K562 (cell line): ENCODE data around the gene PRKAG2. TPM values are rescaled to one million over a fixed set of nuclear protein-coding genes. Genes with fewer than 3 reads are reported as not detected.

Source experiments
- ATAC-seq: fragments of 200-7000 bp; cut with Tn5 transposase; 3 replicates; pipeline ENCODE4 v1.9.1; 2020; ENCODE audit warnings: moderate library complexity
- BruUV-seq: library from RNA; stranded (reverse); fragments of 400-500 nt; replicated peaks from 2 replicates; lab custom pipeline; 2021; lab: Mats Ljungman, UMichigan
- CTCF ChIA-PET: fragments of 300-600 bp; formaldehyde crosslinking; extraction: SDS; loops from one replicate; lab custom pipeline; 2021; ENCODE audit warnings: low intra/inter-chr PET ratio; lab: Yijun Ruan, JAX
- POLR2A ChIA-PET: fragments of 300-600, 350-650 bp; sonication (Branson Sonifier 250); formaldehyde crosslinking; extraction: SDS; loops from one replicate; lab custom pipeline; 2021; ENCODE audit warnings: antibody characterized with exemption, inconsistent platforms; lab: Yijun Ruan, JAX
- DNase-seq, 4 experiments: peaks; one replicate each; pipeline versions ENCODE4 v3.0.0 to v3.0.0-alpha.2; 2011 to 2018; ENCODE audit warnings: low spot score in 3 of 4, mixed read lengths in 3 of 4; ENCODE audit errors: extremely low read depth in 1 of 4
- FAIRE-seq: peaks from 2 replicates; lab custom pipeline; 2011; peaks lifted over from hg19 to GRCh38; lab: Jason Lieb, UNC
- H2AFZ ChIP-seq: 2 replicates; pipeline ENCODE4 v1.6.0; 2011; ENCODE audit warnings: low read depth, low read length, control low read depth, inconsistent platforms
- H3K27ac ChIP-seq: fragments of 200-600 bp; 3 replicates; pipeline ENCODE4 v1.8.0; 2011; ENCODE audit warnings: low read depth, mild to moderate bottlenecking, control low read depth, inconsistent platforms, low read length, moderate library complexity, mixed read lengths; ENCODE audit errors: extremely low read depth
- H3K27me3 ChIP-seq, 2 experiments: fragments of 300-600 bp in 1 of 2; 2 replicates in 1 of 2; 3 replicates in 1 of 2; pipeline versions ENCODE4 v1.6.0 to v1.8.0; 2011; ENCODE audit warnings: inconsistent platforms in 2 of 2, low read length in 2 of 2, mild to moderate bottlenecking in 1 of 2, mixed read lengths in 1 of 2, moderate library complexity in 1 of 2; ENCODE audit not compliant: control insufficient read depth in 2 of 2, insufficient read depth in 2 of 2
- H3K36me3 ChIP-seq: fragments of 300-600 bp; 3 replicates; pipeline ENCODE4 v1.8.0; 2011; ENCODE audit warnings: mild to moderate bottlenecking, low read length, inconsistent platforms; ENCODE audit not compliant: control insufficient read depth, insufficient read depth
- H3K4me1 ChIP-seq, 2 experiments: fragments of 200-600 bp in 1 of 2; replicated peaks in 1 of 2; 2 replicates in 1 of 2; 3 replicates in 1 of 2; pipeline versions ENCODE4 v1.5.1 to v1.8.0; 2011; ENCODE audit warnings: inconsistent platforms in 2 of 2, low read length in 2 of 2, mild to moderate bottlenecking in 1 of 2, mixed read lengths in 1 of 2, moderate library complexity in 1 of 2; ENCODE audit not compliant: control insufficient read depth in 2 of 2, insufficient read depth in 2 of 2
- H3K4me2 ChIP-seq: 2 replicates; pipeline ENCODE4 v1.6.1; 2011; ENCODE audit warnings: low read length, control low read depth, inconsistent platforms, mixed read lengths; ENCODE audit not compliant: insufficient read depth
- H3K4me3 ChIP-seq: fragments of 200-600 bp; sonication (generic), shearing (Covaris generic); 2 replicates; pipeline ENCODE4 v1.5.1; 2016; ENCODE audit warnings: control low read depth, inconsistent platforms
- H3K79me2 ChIP-seq: fragments of 200-600 bp; 3 replicates; pipeline ENCODE4 v1.8.0; 2011; ENCODE audit warnings: low read length, inconsistent platforms; ENCODE audit not compliant: control insufficient read depth, insufficient read depth
- H3K9ac ChIP-seq, 2 experiments: 2 replicates each; pipeline versions ENCODE4 v1.6.0 to v1.6.1; 2011; ENCODE audit warnings: low read depth in 2 of 2, low read length in 2 of 2, control low read depth in 1 of 2, inconsistent platforms in 1 of 2, mild to moderate bottlenecking in 1 of 2, mixed read lengths in 1 of 2; ENCODE audit not compliant: insufficient read depth in 1 of 2
- H3K9me1 ChIP-seq: one replicate; pipeline ENCODE4 v1.6.0; 2011; ENCODE audit warnings: inconsistent platforms, mild to moderate bottlenecking, low read length, moderate library complexity; ENCODE audit not compliant: control insufficient read depth, insufficient read depth
- H3K9me3 ChIP-seq: replicated peaks from 2 replicates; pipeline ENCODE4 v1.5.1; 2011; ENCODE audit warnings: low read depth, low read length, inconsistent platforms; ENCODE audit not compliant: control insufficient read depth, insufficient read depth
- H4K20me1 ChIP-seq: replicated peaks from 2 replicates; pipeline ENCODE4 v1.6.1; 2011; ENCODE audit warnings: low read length, inconsistent platforms, mixed read lengths; ENCODE audit not compliant: control insufficient read depth, insufficient read depth
- ELF1 ChIP-seq: fragments of 200-800 bp; sonication (Bioruptor generic); IDR thresholded peaks from 2 replicates; pipeline ENCODE4 v1.6.1; 2016; ENCODE audit warnings: missing genetic modification characterization, missing compliant biosample characterization
- NR2C2 ChIP-seq, 2 experiments: fragments of 200-800 bp in 1 of 2; sonication (Bioruptor generic) in 1 of 2; sonication (generic) in 1 of 2; formaldehyde crosslinking in 1 of 2; IDR thresholded peaks; 2 replicates each; pipeline versions ENCODE4 v1.6.1 to v1.8.0; 2016 to 2022; ENCODE audit warnings: mild to moderate bottlenecking in 1 of 2, missing compliant biosample characterization in 1 of 2, missing genetic modification characterization in 1 of 2, missing genetic modification reagents in 1 of 2
- SP2 ChIP-seq: IDR thresholded peaks from 2 replicates; pipeline ENCODE4 v1.6.1; 2011; ENCODE audit warnings: mild to moderate bottlenecking, low read depth, low read length, moderate library complexity; ENCODE audit not compliant: poor library complexity, severe bottlenecking; ENCODE audit errors: extremely low read depth
- ZBTB8A ChIP-seq: fragments of 450-650 bp; IDR thresholded peaks from 2 replicates; pipeline ENCODE4 v1.6.1; 2018; ENCODE audit warnings: mild to moderate bottlenecking, moderate library complexity; ENCODE audit not compliant: partially characterized antibody
- ZNF146 ChIP-seq: IDR thresholded peaks from one replicate; pipeline ENCODE4 v1.6.1; 2018; ENCODE audit warnings: missing compliant biosample characterization; ENCODE audit not compliant: unreplicated experiment
- WGBS: fragments of 100-300 bp; shearing (Covaris generic); methylation state at CpG from one replicate; pipeline ENCODE4 v1.1.6; 2016; ENCODE audit warnings: low coverage, mixed read lengths; ENCODE audit not compliant: insufficient coverage; ENCODE audit errors: missing lambda C conversion rate; 5-methylcytosine and 5-hydroxymethylcytosine counted together
- in situ Hi-C: fragments of 300-500 bp; cut with MboI; formaldehyde crosslinking; loops from 4 replicates; pipeline ENCODE4 v1.15.0; 2018; ENCODE audit warnings: inconsistent platforms, mixed read lengths
- intact Hi-C: fragments of 100-400 bp; cut with micrococcal nuclease; formaldehyde crosslinking; loops from 2 replicates; pipeline ENCODE4 v1.14.2; 2022
- polyA plus RNA-seq, 8 experiments: library from polyadenylated mRNA; depleted of rRNA in 4 of 8; stranded (reverse) in 5 of 8; unstranded in 3 of 8; fragments of >200 nt; fragmentation: Nextera tagmentation in 2 of 8; fragmentation: Illumina TruSeq in 1 of 8; extraction: Ambion mirVana in 2 of 8; extraction: Trizol in 1 of 8; gene quantifications; 2 replicates each; pipeline versions ENCODE4 v1.2.1 to v1.2.3, GENCODE V29; 2011 to 2014; ENCODE audit warnings: inconsistent platforms in 1 of 8, missing spikeins in 1 of 8
- total RNA-seq, 7 experiments: library from RNA; depleted of rRNA in 6 of 7; stranded (reverse); fragments of >200 nt in 6 of 7; fragmentation: Illumina TruSeq in 2 of 7; extraction: Trizol in 2 of 7; gene quantifications; 2 replicates each; pipeline versions ENCODE4 v1.2.1 to v1.2.3, GENCODE V29; 2011 to 2021; ENCODE audit warnings: low replicate concordance in 1 of 7
- TF ChIP-seq, protein P1 (sequence below): sonication (generic); formaldehyde crosslinking; IDR thresholded peaks from 2 replicates; pipeline ENCODE4 v1.8.0; 2023; ENCODE audit warnings: mild to moderate bottlenecking, missing genetic modification reagents
- TF ChIP-seq, protein P2 (sequence below): fragments of 450-650 bp; IDR thresholded peaks from 2 replicates; pipeline ENCODE4 v1.6.1; 2018; ENCODE audit warnings: mild to moderate bottlenecking, low read depth; ENCODE audit not compliant: partially characterized antibody
- TF ChIP-seq, protein P3 (sequence below): fragments of 250-450 bp; sonication (Bioruptor Pico); IDR thresholded peaks from 2 replicates; pipeline ENCODE4 v1.8.0; 2022; ENCODE audit warnings: inconsistent platforms, mild to moderate bottlenecking, moderate library complexity, borderline replicate concordance
- TF ChIP-seq, protein P4 (sequence below): IDR thresholded peaks from 2 replicates; pipeline ENCODE4 v1.6.1; 2011; ENCODE audit warnings: borderline replicate concordance, low read depth, mild to moderate bottlenecking, moderate library complexity, low read length; ENCODE audit not compliant: insufficient read depth, poor library complexity, severe bottlenecking

Gene PRKAG2
- total and polyA plus RNA-seq, 9 of the 15 experiments (the other 6 are each of a cell fraction or from before 2014, with no cell fraction given): 0.99 to 5.6 (median 3.3) TPM

DNA sequence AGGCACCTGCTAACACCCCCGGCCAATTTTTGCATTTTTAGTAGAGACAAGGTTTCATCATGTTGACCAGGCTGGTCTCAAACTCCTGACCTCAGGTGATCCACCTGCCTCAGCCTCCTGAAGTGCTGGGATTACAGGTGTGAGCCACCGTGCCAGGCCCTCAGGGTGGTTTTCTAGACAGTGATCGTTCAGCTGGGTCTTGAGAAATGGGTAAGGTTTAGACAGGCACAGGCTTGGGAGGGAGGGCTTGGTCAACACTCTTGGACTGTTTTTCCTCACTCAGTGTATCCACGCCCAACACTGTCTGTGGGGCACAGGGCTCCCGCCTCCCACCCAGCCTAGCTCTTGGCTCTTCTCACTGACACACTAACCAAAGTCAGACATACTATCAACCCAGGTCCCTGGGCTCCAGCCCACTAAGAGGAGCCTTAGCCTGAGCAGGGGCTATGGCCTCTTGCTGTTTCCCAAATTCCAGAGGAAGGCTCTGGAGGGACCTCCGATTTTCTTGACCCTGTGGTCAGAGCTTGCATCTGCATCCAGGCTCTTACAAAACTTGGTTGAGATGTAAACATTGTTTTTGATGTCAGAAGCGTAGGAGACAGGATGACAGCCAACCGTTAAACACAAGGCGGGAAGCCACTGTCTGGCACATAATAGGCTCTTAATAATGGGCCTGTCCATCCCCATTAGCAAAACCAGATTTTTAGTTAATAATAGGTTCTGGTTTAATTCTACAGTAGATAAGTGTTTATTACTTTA, 143.9 kb downstream of the PRKAG2 start:
- ChIA-PET POLR2A (no interaction called here), CTCF (no interaction called here)
- no peak overlapping the region for H3K9ac ChIP-seq
- DNase-seq (no peak), ATAC-seq (no peak), FAIRE-seq (no peak)
- H3K36me3 ChIP-seq: no peaks in the 10 kb centered on the region
- H3K27me3 ChIP-seq: peaks cover 48 to 80% of the 10 kb centered on the region in 2 experiments
- no peak overlapping the region for H3K4me2 ChIP-seq
- intact Hi-C loops: no loop called here
- no peak overlapping the region for H2AFZ ChIP-seq
- in situ Hi-C loops: no loop called here
- H4K20me1 ChIP-seq: no peaks in the 10 kb centered on the region; the same call in none of the 2 replicates
- H3K9me3 ChIP-seq: no peaks in the 10 kb centered on the region
- no peaks in the 10 kb centered on the region for H3K9me1 ChIP-seq
- 1% methylated on average over 9 of the region's 9 CpGs for WGBS
- H3K79me2 ChIP-seq: no peaks in the 10 kb centered on the region
- no peak overlapping the region for H3K4me3 ChIP-seq
- H3K27ac ChIP-seq: no peak overlapping the region
- BruUV-seq: no TSS peak
- H3K4me1 ChIP-seq: peaks cover 0 to 8% of the 10 kb centered on the region in 2 experiments; a peak in 2 of 5 replicates
- TF ChIP-seq, protein P1, sequence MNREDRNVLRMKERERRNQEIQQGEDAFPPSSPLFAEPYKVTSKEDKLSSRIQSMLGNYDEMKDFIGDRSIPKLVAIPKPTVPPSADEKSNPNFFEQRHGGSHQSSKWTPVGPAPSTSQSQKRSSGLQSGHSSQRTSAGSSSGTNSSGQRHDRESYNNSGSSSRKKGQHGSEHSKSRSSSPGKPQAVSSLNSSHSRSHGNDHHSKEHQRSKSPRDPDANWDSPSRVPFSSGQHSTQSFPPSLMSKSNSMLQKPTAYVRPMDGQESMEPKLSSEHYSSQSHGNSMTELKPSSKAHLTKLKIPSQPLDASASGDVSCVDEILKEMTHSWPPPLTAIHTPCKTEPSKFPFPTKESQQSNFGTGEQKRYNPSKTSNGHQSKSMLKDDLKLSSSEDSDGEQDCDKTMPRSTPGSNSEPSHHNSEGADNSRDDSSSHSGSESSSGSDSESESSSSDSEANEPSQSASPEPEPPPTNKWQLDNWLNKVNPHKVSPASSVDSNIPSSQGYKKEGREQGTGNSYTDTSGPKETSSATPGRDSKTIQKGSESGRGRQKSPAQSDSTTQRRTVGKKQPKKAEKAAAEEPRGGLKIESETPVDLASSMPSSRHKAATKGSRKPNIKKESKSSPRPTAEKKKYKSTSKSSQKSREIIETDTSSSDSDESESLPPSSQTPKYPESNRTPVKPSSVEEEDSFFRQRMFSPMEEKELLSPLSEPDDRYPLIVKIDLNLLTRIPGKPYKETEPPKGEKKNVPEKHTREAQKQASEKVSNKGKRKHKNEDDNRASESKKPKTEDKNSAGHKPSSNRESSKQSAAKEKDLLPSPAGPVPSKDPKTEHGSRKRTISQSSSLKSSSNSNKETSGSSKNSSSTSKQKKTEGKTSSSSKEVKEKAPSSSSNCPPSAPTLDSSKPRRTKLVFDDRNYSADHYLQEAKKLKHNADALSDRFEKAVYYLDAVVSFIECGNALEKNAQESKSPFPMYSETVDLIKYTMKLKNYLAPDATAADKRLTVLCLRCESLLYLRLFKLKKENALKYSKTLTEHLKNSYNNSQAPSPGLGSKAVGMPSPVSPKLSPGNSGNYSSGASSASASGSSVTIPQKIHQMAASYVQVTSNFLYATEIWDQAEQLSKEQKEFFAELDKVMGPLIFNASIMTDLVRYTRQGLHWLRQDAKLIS: no peak
- TF ChIP-seq ELF1 (tag) (no peak), SP2 (no peak), ZBTB8A (no peak), ZNF146 (CRISPR knock-in tag) (no peak), NR2C2 (CRISPR knock-in tag; IDR thresholded peaks at IDR 0.05) (no peak), NR2C2 (tag; IDR thresholded peaks at IDR 0.05) (no peak)
- TF ChIP-seq, protein P2, sequence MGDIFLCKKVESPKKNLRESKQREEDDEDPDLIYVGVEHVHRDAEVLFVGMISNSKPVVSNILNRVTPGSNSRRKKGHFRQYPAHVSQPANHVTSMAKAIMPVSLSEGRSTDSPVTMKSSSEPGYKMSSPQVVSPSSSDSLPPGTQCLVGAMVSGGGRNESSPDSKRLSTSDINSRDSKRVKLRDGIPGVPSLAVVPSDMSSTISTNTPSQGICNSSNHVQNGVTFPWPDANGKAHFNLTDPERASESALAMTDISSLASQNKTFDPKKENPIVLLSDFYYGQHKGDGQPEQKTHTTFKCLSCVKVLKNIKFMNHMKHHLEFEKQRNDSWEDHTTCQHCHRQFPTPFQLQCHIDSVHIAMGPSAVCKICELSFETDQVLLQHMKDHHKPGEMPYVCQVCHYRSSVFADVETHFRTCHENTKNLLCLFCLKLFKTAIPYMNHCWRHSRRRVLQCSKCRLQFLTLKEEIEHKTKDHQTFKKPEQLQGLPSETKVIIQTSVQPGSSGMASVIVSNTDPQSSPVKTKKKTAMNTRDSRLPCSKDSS: no peak
- TF ChIP-seq, protein P3, sequence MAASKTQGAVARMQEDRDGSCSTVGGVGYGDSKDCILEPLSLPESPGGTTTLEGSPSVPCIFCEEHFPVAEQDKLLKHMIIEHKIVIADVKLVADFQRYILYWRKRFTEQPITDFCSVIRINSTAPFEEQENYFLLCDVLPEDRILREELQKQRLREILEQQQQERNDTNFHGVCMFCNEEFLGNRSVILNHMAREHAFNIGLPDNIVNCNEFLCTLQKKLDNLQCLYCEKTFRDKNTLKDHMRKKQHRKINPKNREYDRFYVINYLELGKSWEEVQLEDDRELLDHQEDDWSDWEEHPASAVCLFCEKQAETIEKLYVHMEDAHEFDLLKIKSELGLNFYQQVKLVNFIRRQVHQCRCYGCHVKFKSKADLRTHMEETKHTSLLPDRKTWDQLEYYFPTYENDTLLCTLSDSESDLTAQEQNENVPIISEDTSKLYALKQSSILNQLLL (CRISPR knock-in tag): no peak
- TF ChIP-seq, protein P4, sequence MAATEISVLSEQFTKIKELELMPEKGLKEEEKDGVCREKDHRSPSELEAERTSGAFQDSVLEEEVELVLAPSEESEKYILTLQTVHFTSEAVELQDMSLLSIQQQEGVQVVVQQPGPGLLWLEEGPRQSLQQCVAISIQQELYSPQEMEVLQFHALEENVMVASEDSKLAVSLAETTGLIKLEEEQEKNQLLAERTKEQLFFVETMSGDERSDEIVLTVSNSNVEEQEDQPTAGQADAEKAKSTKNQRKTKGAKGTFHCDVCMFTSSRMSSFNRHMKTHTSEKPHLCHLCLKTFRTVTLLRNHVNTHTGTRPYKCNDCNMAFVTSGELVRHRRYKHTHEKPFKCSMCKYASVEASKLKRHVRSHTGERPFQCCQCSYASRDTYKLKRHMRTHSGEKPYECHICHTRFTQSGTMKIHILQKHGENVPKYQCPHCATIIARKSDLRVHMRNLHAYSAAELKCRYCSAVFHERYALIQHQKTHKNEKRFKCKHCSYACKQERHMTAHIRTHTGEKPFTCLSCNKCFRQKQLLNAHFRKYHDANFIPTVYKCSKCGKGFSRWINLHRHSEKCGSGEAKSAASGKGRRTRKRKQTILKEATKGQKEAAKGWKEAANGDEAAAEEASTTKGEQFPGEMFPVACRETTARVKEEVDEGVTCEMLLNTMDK: no peak
